Measurements from ENCODE around the gene MMEL1.
A peak's percentile ranks its signal among the peaks of the same experiment; 100 is the strongest.
"Not testable (repeated sequence)": the region's sequence is repeated elsewhere in the genome, so short reads cannot be mapped to it uniquely, and the experiment has no call there.

Gene MMEL1

DNA sequence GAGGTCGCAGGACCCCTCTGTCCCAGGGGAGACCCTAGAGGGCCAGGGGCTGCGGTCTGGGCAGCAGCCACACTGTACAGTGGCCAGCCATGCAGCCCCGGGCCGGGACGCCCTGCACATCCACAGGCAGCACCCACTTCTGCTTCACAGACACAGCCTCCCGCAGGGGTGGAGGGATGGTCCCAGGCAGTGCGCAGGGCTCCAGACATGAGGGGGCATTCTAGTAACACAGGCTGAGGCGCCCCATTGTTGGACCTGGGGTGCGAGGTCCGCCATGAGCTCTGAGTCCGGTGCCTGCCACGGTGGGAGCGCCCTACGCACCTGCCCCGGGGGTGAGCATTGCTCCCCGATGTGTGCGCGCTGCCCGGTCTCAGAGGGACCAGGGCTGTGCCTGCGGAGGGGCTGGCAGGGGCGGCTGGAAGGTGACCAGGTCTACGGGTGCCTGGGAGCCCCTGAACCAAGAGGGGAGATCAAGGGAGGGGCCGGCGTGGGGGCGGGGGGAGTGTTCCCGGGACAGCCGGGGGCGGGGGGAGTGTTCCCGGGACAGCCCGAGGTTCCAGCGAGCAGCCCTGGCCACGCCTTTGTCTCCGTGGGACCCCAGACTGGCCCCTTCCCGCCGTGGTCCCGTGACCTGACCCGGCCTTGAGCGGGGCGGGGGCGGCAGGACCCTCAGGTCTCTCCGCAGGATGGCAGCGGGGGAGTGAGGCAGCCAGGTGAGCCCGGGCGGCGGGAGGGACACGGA is 4.5 kb downstream of the MMEL1 start:
- DNase-seq, result no peak

DNA sequence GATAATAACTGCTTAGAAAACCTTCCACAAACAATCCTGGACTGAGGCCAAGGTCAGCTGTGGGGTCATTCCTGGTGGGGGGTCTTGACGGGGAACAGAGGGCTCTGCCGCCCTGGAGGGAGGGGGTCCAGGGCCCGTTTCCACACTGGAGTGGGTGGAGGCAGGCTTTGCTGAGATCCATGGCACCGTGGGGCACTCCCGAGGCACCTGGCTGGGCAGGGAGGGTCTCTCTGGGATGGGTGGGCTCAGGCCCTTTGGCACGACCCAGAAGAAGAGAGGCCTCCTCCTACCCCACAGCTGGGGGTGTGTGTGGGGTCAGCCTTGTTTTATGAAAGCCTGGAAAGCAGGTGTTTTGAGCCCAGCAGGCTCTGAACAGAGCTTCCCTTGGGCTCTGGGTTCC is 5.1 kb downstream of the MMEL1 start:
- no peak for DNase-seq

DNA sequence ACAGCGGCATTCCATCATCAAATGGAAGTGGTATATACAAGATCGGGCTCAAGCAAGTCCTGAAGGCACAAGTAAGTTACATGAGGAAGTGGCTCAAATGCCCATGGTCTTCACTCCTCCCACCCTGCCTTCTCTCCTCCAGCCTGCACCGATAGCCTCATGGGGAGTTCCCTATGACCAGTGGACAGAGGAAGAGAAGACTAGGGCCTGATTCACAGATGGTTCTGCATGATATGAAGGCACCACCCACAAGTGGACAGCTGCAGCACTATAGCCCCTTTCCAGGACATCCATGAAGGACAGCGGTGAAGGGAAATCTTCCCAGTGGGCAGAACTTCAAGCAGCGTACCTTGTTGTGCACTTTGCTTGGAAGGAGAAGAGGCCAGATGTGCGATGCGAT is 7.1 kb downstream of the MMEL1 start:
- not testable (repeated sequence) for DNase-seq

DNA sequence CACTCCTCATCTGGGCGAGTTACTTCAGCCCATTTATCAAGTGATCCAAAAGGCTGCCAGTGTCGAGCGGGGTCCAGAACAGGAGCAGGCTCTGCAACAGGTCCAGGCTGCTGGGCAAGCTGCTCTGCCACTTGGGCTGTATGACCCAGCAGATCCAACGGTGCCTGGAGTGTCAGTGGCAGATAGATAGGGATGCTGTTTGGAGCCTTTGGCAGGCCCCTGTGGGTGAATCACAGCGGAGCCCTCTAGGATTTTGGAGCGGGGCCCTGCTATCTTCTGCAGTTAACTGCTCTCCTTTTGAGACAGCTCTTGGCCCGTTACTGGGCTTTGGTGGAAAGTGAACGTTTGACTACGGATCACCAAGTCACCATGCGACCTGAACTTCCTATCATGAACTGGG is 7.5 kb downstream of the MMEL1 start:
- no peak for DNase-seq

DNA sequence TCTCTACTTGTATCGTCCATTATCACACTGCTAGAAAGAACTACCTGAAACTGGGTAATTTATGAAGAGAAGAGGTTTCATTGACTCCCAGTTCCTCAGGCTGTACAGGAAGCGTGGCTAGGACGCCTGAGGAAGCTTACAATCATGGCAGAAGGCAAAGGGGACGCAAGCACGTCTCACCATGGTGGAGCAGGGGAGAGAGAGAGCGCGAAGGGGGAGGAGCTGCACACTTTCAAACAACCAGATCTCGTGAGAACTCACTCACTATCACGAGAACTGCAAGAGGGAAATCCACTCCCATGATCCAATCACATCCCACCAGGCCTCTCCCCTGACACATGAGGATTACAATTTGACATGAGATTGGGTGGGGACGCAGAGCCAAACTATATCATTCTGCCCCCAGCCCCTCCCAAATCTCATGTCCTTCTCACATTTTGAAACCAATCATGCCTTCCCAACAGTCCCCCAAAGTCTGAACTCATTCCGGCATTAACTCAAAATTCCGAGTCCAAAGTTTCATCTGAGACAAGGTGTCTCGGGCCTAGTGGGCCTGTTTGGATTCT is 8.0 kb downstream of the MMEL1 start:
- DNase-seq, result no peak

DNA sequence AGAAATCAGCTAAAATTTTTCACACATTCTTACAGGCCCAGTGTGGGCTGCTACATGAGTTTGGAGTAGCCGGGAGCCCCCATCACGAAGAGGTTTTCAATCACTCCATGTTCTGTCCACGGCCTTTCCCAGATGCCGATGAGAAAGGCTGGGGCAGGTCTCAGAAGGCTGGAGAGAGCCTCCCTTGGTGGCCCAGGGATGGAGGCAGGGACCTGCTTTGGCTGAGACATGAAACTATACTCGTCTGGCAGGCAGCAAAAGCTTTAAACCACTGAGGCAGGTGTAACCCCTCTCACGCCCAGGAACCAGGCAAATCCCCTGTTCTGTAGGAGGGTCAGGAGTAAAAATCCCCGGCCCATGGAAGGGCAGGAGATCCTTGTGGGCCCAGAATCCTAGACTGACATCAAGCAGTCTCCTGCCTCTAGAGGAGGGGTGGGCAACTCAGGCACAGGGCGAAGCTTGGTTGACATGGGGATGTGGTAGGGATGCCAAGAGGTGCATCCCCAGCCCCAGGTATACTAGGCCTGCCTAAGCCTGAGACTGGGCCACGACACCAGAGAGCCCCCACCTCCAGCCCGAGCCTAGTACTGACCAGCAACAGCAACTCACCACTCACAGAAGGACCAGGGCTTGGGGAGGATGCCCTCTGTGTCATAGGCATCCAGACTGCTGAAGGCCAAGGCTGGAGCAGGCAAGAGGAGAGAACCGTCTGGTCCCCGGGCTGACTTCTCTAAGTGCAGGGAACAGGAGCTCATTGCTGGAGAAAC is 9.1 kb downstream of the MMEL1 start:
- DNase-seq, result no peak

DNA sequence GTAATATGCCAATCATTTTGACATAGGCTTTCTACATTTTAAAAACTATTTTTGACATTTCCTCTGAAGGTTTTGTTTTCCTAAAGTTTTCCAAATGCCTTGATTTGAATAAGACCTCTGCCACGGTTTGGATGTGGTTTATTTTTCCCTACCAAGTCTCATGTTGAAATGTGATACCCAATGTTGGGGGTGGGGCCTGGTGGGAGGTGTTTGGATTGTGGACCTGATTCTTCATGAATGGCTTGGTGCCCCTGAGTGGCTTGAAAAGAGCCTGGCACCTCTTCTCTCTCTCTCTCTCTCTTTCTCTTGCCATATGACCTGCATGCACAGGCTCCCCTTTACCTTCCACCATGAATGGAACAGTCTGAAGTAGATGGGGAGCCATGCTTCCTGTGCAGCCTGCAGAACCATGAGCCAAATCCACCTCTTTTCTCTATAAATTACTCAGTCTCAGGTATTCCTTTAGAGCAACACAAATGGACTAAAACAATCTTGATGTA is 14.8 kb downstream of the MMEL1 start:
- no peak for DNase-seq

DNA sequence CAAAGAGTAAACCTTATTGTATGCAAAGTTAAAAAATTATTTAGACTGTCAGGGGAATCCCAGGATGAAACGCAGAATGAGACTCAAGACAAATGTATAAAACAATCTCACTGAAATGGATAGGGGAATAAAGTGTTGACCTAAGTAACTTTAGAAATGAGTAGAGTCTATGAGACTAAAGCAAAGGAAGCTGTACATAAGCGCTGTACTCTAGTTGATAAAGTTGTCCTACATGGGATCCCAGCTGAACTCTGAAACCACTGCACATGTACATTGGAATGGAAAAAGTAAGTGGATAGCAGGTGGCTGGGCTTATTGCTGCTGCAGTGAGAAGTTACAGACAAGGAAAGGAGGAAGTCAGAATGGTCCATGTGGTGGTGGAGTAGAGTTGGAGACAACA is 18.7 kb downstream of the MMEL1 start:
- DNase-seq, result no peak

DNA sequence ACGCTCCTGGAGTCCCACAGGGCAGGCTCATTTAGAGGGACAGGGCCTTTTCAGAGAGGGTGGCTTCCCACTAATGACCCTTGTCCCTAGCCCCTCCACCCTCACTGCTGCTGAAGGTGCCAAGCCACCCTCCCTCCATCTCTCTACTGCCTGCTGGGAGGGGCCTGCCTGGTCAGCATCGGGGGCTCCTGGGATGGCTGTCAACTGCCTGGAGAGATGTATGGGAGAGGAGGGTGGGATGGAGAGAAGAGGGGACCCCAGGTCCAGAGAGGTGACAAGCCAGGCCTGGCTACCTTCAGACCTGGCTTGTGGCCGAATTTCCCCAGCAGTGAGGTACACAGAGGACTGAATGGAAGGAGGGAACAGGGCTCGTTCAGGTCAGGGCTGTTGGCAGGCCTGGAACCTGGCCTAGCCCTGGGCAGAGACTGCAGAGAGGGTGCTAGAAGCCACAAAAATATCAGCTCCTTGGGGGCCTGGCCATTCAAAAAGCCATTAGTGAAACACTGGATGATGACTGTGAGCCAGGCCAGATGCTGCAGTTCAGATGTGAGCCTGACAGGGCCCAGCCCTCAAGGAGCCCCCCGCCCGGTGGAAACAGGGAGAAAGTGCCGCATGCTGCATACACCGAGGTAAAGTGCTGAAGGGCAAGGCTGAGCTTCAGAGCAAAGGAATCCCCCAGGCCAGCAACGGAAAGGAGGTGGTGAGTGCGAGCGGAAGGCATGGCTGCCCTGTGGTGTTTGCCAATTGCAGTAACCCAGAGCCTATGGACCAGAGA is 20.0 kb downstream of the MMEL1 start:
- no peak for DNase-seq

DNA sequence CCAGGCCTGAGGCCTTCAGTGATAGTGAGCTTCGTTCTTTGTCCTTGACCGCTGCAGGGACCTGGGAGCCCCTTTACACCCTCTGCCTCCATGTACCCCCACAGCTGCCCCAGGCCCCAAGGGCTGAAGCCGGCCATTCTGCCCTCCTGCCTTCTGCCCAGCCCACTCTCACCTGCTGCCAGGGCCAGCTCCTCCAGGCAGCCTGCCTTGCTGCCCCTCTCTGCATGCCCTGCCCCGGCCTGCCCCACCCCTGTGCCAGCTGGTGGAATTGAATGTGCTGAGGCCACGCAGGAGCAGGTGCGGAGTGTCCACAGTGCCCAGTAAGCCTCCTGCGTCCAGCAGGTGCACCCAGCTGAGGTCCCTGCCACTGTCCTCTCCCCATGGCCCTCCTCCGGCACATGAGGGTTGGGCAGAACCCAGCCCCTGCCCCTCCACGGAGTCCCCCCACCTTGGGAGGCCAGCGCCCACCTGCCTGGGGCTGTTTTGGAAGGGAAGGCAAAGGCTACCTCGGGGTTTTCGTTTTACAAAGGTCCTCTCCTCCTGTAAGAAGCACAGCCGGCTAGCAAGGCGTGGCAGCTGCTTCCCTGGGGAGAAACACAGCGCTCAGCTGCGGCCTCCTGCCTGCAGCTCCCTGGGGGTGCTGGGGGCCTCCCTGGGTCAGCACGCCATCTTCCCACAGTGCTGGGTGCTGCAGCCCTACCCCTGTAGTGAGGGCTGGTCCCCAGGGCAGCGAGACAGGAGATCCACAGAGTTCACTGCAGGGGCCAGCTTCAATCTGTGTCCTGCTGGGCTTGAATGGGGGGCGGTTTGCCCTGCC is 21.0 kb downstream of the MMEL1 start:
- no peak for DNase-seq

DNA sequence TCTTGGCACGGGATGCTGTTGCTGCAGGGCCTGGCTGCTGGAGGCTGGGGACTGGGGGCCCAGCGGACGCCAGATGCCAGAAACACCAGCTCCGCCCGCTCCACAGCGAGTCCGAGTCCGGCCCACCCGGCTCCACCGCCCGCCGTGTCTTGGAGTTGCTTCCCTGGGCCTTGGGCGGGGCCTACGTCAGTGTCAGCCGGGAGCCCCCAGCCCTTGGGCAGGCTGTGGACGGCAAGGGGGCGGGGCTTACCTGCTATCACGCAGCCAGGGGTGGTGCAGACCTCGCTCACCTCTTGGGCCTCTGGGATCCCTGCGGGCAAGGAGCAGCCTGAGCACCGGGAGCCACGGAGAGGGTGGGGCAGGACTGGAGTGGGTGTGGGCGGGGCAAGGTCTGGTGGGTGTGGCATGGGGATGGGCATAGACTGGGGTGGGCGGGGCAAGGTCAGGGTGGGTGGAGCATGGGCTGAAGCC is 21.8 kb downstream of the MMEL1 start:
- DNase-seq, result peak; percentile 12 to 17

DNA sequence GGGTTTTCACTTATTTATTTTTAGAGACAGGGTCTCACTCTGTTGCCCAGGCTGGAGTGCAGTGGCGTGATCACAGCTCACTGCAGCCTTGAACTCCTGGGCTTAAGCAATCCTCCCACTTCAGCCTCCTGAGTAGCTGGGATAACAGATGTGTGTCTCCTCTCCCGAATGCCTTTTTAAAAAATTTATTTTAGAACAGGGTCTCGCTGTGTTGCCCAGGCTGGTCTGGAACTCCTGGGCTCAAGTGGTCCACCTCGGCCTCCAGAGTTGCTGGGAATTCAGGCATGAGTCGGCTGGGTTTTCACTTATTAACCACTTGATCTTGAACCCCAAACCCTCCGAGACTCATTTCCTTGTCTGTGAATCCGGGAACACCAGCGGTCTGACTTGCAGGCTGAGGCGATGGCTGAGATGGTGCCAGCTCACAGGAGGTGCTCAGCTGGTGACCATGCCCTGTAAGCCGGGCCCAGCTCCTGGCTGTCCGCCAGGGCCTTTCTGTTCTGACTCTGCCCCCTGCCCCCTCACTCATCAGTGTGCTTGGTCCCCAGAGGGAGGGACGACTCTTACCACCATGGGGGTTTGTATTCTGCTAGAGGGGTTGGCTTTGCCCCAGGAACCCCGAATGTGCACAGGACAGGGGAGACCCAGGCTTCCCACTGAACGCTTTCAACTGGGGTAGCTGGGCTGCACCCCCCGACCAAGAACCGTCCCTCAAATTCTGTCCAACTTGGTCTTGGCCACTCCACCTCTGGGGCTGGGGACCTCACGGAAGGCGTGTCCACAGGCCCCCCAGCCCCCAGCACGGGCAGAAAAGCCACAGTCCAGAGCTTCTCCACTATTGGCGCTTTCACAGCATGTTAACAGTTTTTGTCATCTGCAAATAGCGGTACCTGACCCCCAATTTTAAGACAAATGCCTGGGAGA is 22.5 kb downstream of the MMEL1 start:
- no peak for DNase-seq

DNA sequence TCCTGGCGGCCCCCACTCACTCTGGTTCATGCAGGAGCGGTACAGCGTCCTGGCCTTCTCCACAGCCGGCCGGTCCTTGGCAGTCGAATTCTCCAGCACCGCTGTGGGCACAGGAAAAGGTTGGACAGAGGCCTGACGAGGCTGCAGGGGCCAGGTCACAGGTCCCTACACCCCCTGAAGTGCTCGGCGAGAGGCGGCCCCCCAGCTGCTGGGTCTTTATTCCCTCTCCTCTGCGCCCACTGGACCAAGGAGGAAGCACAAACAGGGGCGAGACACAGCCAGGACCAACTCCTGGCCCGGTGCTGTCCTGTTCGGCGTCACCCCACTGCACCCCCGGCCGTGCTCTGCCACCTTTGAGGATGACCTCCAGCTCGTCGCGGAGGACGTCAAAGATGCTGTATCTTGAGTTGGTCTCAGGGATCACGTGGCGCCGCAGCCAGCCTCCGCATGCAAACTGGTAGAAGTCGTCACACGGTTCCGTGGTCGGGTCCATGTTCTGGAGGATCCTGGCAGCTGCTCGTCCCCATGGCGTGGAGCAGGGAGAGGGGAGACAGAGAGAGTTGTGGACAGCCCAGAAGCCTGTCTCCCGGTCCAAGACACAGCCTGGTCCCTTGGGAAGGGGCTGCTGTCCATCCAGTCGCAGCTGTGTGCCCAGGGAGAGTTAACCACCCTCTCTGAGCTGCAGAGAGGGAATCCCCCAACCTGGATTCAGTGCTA is 23.3 kb downstream of the MMEL1 start:
- DNase-seq, result no peak

DNA sequence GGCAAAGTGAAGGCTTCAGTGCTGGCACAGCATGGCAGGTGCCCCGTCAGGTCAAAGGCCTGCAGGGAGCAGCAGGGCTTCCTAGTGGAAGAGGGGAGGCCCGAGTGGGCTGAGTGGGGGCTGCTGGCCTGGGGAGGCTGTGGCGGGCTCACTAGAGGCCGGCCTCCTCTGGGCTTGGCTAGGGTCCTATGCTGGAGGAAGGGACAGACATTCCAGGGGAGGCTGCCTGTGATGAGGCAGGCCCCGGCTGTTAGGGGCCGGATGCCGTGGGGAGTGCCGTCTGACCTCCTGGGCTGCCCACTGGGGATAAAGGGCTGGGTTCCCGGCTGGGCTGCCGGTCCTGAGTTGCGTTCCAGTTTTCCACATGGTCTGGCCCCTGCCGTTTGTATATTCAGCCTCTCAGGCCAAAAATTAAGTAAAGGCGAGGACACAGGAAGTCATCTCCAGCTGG is 25.1 kb downstream of the MMEL1 start:
- no peak for DNase-seq

DNA sequence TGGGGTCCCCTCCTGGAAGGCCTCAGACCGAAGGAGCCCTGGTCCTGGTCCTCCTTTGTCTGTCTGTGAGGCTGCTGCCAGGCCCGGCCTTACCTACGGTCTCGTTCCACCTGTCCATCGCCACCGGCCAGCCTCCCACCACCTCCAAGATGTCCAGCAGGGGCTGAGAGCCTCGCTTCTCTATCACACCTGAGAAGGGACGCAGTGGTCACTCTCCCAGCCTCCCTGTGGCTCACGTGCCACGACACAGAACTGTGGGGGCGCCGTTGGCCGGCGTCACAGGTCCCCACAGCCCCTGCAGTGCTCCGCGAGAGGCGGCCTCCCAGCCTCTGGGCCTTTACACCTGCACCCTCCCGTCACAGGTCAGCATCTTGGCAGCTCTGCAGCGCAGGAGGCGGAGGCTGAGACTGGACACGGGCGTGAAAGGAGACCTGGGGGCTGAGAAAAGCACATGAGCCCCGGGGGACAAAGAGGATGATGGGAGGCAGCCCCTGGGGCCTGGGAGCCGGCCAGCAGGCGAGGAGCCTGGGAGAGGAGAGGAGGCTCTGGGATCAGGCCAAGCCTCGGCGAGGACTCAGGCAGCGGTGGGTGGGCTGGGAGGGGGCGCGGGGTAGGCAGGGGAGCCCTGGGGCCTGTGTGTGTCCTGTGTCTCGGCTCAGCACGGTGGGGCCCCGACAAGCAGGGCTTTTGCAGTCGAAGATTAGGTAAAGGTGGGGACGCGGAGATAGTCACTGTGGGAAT is 25.8 kb downstream of the MMEL1 start:
- no peak for DNase-seq

DNA sequence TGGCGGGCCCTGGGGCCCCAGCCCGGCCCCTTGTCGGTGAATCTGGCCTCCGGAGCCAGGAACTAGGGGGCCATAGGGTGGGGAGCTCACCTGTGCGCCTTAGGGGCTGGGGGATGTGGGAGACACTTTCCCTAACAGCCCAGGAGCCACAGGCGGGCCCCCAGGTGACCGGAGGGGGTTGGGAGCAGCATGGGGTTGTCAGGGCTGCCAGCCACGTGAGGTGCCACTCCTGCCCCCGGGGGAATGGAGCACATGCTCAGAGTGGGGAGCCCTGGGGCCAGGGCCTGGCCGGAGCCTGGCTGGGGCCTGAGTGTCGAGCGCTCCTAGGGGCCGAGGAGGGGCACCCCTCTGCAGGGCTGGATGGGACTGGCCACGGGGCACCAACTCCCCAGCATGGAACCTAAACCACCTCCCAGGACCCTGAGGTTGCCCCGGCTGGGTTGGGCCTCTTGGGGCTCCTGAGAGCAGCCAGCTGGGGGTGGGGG is 26.4 kb downstream of the MMEL1 start:
- DNase-seq, result no peak

DNA sequence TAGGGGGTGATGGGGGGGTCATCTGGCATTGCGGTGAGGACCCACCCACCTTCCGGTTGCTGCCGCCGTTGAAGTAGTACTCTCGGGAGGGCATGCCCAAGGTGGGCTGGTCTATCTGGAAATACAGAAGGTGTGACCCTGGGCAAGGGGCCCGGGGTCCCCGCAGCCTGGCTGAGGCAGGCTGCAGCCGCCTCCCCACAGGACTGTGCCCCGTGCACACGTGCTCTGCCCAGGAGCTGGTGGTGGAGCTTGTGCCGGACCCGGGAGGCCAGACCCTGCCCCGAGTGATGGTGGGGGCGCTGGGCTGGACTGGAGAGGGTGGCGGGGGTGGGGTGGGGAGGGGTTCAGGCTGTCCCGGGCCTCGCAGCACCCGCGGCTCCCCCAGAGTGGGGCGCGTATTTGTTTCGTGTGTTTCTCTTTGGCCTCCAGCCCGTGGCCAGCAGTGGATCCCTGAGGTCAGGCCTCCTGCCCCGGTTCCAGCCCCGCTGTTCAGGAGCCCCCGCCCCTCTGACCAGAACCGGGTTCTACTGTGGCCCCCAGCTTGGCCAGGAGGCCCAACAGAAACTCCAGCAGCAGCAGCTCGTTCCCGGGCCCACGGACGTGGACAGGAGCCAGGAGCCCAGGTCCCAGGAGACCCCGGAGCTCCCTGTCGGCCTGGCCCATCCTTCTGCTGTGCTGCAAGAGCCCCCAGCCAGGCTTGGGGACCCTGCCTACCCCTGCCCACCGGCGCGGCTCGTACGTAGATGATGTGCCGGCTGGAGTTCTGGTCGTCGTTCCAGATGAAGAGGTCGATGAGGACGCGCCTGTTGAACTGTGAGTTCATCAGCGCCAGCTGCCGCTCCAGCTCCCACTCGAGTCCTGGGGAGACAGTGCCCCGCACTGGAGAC is 27.1 kb downstream of the MMEL1 start:
- DNase-seq, result no peak

DNA sequence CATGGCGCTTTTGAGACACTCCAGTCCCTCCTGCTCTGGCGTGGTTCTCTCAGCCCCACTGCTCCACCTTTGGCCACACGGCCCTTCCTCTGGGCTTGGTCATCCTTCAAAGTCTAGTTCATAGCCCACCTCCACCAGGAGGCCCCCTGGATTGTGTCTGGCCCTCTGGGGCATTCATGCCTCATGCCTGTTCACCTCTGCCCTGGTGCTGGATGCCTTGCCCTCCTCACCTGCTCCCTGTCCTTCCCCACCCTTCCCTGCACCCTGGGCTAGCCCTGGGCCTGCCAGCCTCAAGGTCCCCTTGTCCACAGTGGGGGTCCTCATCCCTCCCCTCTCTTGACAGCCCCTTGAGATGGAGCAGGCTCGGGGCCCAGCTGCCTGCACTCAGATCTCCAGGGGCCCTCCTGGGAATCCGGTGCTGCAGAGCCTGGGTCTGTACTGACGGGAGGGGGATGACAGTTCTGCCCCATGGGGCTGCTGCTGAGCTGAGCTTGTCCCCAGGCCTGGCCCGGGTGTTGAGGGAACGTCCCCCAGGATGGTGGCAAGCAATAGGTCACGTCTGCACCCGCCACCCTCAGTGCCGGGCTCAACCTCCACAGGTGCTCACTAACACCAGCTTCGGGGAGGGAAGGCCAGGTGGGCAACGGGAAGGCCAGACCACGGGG is 27.8 kb downstream of the MMEL1 start:
- no peak for DNase-seq

Data from CD4-positive, alpha-beta T cell treated with Interferon alpha-2 for 1 hour (primary cell).